OCI-LY7 (cell line): ENCODE data around the gene DIRAS1.

Experiments used
- EZH2phosphoT487 ChIP-seq: fragments of 200-600 bp; sonication (generic); IDR thresholded peaks from 2 replicates; pipeline ENCODE4 v1.6.1; 2018; ENCODE audit warnings: low read depth, borderline replicate concordance, mild to moderate bottlenecking, mixed run types, antibody characterized with exemption, low read length, moderate library complexity, mixed read lengths
- TF ChIP-seq, protein P1 (sequence below): fragments of 200-600 bp; sonication (generic); conservative IDR thresholded peaks from 2 replicates; pipeline ENCODE4 v1.5.1; 2014; ENCODE audit warnings: mild to moderate bottlenecking, antibody characterized with exemption, low read length, moderate library complexity, mixed read lengths

GRCh38 chr19:2765376-2765775 is 44.2 kb upstream of the DIRAS1 start:
- TF ChIP-seq, protein P1, sequence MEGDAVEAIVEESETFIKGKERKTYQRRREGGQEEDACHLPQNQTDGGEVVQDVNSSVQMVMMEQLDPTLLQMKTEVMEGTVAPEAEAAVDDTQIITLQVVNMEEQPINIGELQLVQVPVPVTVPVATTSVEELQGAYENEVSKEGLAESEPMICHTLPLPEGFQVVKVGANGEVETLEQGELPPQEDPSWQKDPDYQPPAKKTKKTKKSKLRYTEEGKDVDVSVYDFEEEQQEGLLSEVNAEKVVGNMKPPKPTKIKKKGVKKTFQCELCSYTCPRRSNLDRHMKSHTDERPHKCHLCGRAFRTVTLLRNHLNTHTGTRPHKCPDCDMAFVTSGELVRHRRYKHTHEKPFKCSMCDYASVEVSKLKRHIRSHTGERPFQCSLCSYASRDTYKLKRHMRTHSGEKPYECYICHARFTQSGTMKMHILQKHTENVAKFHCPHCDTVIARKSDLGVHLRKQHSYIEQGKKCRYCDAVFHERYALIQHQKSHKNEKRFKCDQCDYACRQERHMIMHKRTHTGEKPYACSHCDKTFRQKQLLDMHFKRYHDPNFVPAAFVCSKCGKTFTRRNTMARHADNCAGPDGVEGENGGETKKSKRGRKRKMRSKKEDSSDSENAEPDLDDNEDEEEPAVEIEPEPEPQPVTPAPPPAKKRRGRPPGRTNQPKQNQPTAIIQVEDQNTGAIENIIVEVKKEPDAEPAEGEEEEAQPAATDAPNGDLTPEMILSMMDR = no peak
- TF ChIP-seq EZH2phosphoT487 = no peak
